GM10266 (cell line): ENCODE measurements around the gene ING5.
A peak's percentile ranks its signal among the peaks of the same experiment; 100 is the strongest.
"Not testable (repeated sequence)": the region's sequence is repeated elsewhere in the genome, so short reads cannot be mapped to it uniquely, and the experiment has no call there.

Experiments used
- DNase-seq: peaks from one replicate; pipeline ENCODE4 v3.0.0; 2012; ENCODE audit errors: extremely low spot score
- CTCF ChIP-seq: IDR thresholded peaks from 2 replicates; pipeline ENCODE4 v1.5.1; 2012; ENCODE audit warnings: mild to moderate bottlenecking, low read depth; ENCODE audit not compliant: control insufficient read depth, insufficient read depth; ENCODE audit errors: missing control alignments

The ING5 gene

GRCh38 chr2:241732513-241733186 lies 30.8 kb downstream of the ING5 start:
- peak; percentile 54 for TF ChIP-seq CTCF
- not testable (repeated sequence) for DNase-seq

GRCh38 chr2:241733391-241734207 lies 31.8 kb downstream of the ING5 start:
- no peak for TF ChIP-seq CTCF
- DNase-seq, result no peak

GRCh38 chr2:241734208-241734466 lies 32.3 kb downstream of the ING5 start:
- TF ChIP-seq CTCF, result no peak
- DNase-seq, result no peak

- TF ChIP-seq CTCF, result no peak
- DNase-seq, result peak; percentile 99
Measured at GRCh38 chr2:241734467-241735208, 32.8 kb downstream of the ING5 start, which contains the start of gene D2HGDH. TSS of gene D2HGDH (plus strand) at chr2:241734630. CDS start at chr2:241735225, 595 bp downstream.

DNA sequence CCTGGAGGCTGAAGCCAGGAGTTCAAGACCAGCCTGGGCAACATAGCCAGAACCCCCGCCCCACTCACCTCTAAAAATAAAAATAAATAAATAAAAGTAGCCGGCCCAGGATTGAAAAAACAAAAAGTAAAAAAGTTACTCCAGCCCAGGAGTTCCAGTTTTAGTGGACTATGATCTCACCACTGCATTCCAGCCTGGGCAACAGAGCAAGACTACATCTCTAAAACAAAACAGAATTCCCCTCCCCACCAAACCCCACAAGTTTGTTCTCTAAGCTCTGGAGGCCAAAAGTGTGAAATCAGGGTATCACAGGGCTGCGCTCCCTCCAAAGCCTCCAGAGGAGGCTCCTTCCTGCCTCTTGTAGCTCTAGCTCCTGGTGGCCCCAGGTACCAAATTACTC lies 34.3 kb downstream of the ING5 start:
- no peak for TF ChIP-seq CTCF
- DNase-seq, result no peak

GRCh38 chr2:241738040-241738686 lies 36.3 kb downstream of the ING5 start:
- no peak for TF ChIP-seq CTCF

GRCh38 chr2:241739177-241739576 lies 37.3 kb downstream of the ING5 start:
- TF ChIP-seq CTCF, result no peak
- no peak for DNase-seq

More at GRCh38 chr2:241738040-241738686, 36.3 kb downstream of the ING5 start:
- no peak for DNase-seq
